ENCODE measurements around the gene AGRP.

AGRP gene

GRCh38 chr16:67463691-67464090 is 19.7 kb downstream of the AGRP start:
- DNase-seq (ENCODE audit: low read depth in 2 of 2, low spot score in 1 of 2) = no peak

GRCh38 chr16:67463059-67463458 is 20.3 kb downstream of the AGRP start:
- no peak for DNase-seq (ENCODE audit: low read depth in 2 of 2, low spot score in 1 of 2)

GRCh38 chr16:67462279-67462655 is 21.1 kb downstream of the AGRP start:
- DNase-seq (ENCODE audit: low read depth in 2 of 2, low spot score in 1 of 2) = no peak

- no peak for DNase-seq (ENCODE audit: low read depth in 2 of 2, low spot score in 1 of 2)
Measured at GRCh38 chr16:67461600-67462278, 21.6 kb downstream of the AGRP start.

GRCh38 chr16:67460961-67461360 is 22.4 kb downstream of the AGRP start:
- DNase-seq (ENCODE audit: low read depth in 2 of 2, low spot score in 1 of 2) = no peak

GRCh38 chr16:67460168-67460567 is 23.2 kb downstream of the AGRP start:
- DNase-seq (ENCODE audit: low read depth in 2 of 2, low spot score in 1 of 2) = no peak

- no peak for DNase-seq (ENCODE audit: low read depth in 2 of 2, low spot score in 1 of 2)
Measured at GRCh38 chr16:67459861-67460150, 23.5 kb downstream of the AGRP start.

- no peak for DNase-seq (ENCODE audit: low read depth in 2 of 2, low spot score in 1 of 2)
Measured at GRCh38 chr16:67459066-67459860, 24.1 kb downstream of the AGRP start.

- DNase-seq (ENCODE audit: low read depth in 2 of 2, low spot score in 1 of 2) = no peak
Measured at GRCh38 chr16:67458121-67458641, 25.2 kb downstream of the AGRP start.

GRCh38 chr16:67457611-67458010 is 25.7 kb downstream of the AGRP start:
- DNase-seq (ENCODE audit: low read depth in 2 of 2, low spot score in 1 of 2) = no peak

- no peak for DNase-seq (ENCODE audit: low read depth in 2 of 2, low spot score in 1 of 2)
Measured at GRCh38 chr16:67456391-67457081, 26.8 kb downstream of the AGRP start.

GRCh38 chr16:67454852-67455251 is 28.5 kb downstream of the AGRP start:
- no peak for DNase-seq (ENCODE audit: low read depth in 2 of 2, low spot score in 1 of 2)

GRCh38 chr16:67454104-67454503 is 29.2 kb downstream of the AGRP start:
- no peak for DNase-seq (ENCODE audit: low read depth in 2 of 2, low spot score in 1 of 2)

GRCh38 chr16:67451704-67452435 is 31.5 kb downstream of the AGRP start:
- DNase-seq (ENCODE audit: low read depth in 2 of 2, low spot score in 1 of 2) = no peak

- DNase-seq (ENCODE audit: low read depth in 2 of 2, low spot score in 1 of 2) = no peak
Measured at GRCh38 chr16:67451061-67451703, 32.2 kb downstream of the AGRP start.

- DNase-seq (ENCODE audit: low read depth in 2 of 2, low spot score in 1 of 2) = no peak
Measured at GRCh38 chr16:67449739-67450138, 33.6 kb downstream of the AGRP start.

- no peak for DNase-seq (ENCODE audit: low read depth in 2 of 2, low spot score in 1 of 2)
Measured at GRCh38 chr16:67449336-67449735, 34.0 kb downstream of the AGRP start.

- no peak for DNase-seq (ENCODE audit: low read depth in 2 of 2, low spot score in 1 of 2)
Measured at GRCh38 chr16:67448580-67448979, 34.8 kb downstream of the AGRP start.

GRCh38 chr16:67447508-67448076 is 35.8 kb downstream of the AGRP start:
- DNase-seq (ENCODE audit: low read depth in 2 of 2, low spot score in 1 of 2) = no peak

- no peak for DNase-seq (ENCODE audit: low read depth in 2 of 2, low spot score in 1 of 2)
Measured at GRCh38 chr16:67446968-67447507, 36.3 kb downstream of the AGRP start.

Data from stimulated activated CD8-positive, alpha-beta memory T cell treated with anti-CD3 and anti-CD28 coated beads, Interleukin-4, amount 100 ng/mL, for 1 hour (primary cell).